ENCODE results near the gene FREM3. TPM values are rescaled to one million over a fixed set of nuclear protein-coding genes. Genes with fewer than 3 reads are reported as not detected.

FREM3 gene
- total and polyA plus RNA-seq, 2 of the 8 experiments (the other 6 are each of a cell fraction or from before 2014, with no cell fraction given), result 0.03 to 0.11 TPM

DNA sequence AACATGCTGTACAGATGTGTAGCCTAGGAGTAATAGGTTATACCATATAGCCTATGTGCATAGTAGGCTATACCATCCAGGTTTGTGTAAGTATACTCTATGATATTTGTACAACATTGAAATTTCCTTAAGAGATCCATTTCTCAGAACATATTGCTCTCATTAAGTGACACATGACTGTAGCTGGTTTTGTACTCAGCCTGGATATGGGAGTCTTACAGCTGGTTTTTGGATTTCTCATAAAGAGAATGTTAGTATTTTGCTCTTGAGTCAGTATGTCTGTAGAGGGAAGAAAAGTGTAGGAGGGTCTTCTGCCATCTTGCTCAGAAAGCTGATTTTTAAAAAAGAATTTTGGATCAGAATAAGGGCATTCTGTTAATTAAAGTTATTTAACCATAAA lies 101.7 kb downstream of the FREM3 start:
- no peak overlapping the region for H3K4me3 ChIP-seq (ENCODE audit: extremely low read depth in 1 of 4, insufficient read depth in 2 of 4, low read depth in 3 of 4, low read length in 4 of 4)
- H4K8ac ChIP-seq (ENCODE audit: extremely low read depth, insufficient read depth, low read length), result no peak overlapping the region
- H3K23me2 ChIP-seq (ENCODE audit: low read depth, low read length), result no peaks in the 10 kb centered on the region
- H4K91ac ChIP-seq (replicated peaks; ENCODE audit: insufficient read length, low read length), result no peak overlapping the region
- H2BK12ac ChIP-seq (ENCODE audit: low read depth, low read length), result no peak overlapping the region
- no peak overlapping the region for H3K4me2 ChIP-seq (ENCODE audit: insufficient read depth in 1 of 2, low read depth in 2 of 2, low read length in 2 of 2)
- H2AFZ ChIP-seq (ENCODE audit: low read length), result no peak overlapping the region
- H4K5ac ChIP-seq (ENCODE audit: insufficient read length, low read depth, low read length), result no peak overlapping the region
- no peak overlapping the region for H3K23ac ChIP-seq (ENCODE audit: insufficient read length)
- H3K4me1 ChIP-seq (replicated peaks in 1 of 4; ENCODE audit: control insufficient read depth in 3 of 4, insufficient read depth in 4 of 4, low read length in 3 of 4), result no peaks in the 10 kb centered on the region
- no peak overlapping the region for H2BK120ac ChIP-seq (replicated peaks; ENCODE audit: low read depth, low read length)
- no peak overlapping the region for H2BK5ac ChIP-seq (ENCODE audit: low read depth, low read length)
- DNase-seq (ENCODE audit: low read depth in 1 of 2, low spot score in 2 of 2) (no peak), FAIRE-seq (no peak)
- H2BK15ac ChIP-seq (ENCODE audit: low read length), result no peak overlapping the region
- ChIA-PET POLR2A (ENCODE audit: partially characterized antibody) (no interaction called here), CTCF (ENCODE audit: partially characterized antibody) (interaction anchor here (0.7 kb wide), 1 partner anchor 17 kb away, joined by 3 read pairs; no protein-coding TSS in a partner anchor)
- H3K27ac ChIP-seq (ENCODE audit: low read depth, low read length), result no peak overlapping the region
- no peaks in the 10 kb centered on the region for H3K79me2 ChIP-seq (ENCODE audit: control insufficient read depth in 1 of 2, insufficient read depth in 2 of 2, low read length in 2 of 2)
- H2BK20ac ChIP-seq (ENCODE audit: low read length), result no peak overlapping the region
- no peak overlapping the region for H3K14ac ChIP-seq (ENCODE audit: insufficient read length)
- peaks cover 3 to 5% of the 10 kb centered on the region in 2 experiments; a peak in 2 of 4 replicates for H3K9me3 ChIP-seq (ENCODE audit: insufficient read depth in 2 of 2, low read depth in 1 of 2, low read length in 1 of 2)
- H3K56ac ChIP-seq (replicated peaks; ENCODE audit: insufficient read length, low read depth, low read length), result no peak overlapping the region
- H3K4ac ChIP-seq (replicated peaks; ENCODE audit: insufficient read length, low read depth, low read length), result no peak overlapping the region
- no peak overlapping the region for H3K18ac ChIP-seq (ENCODE audit: extremely low read depth, low read length)
- H4K20me1 ChIP-seq (replicated peaks in 1 of 2; ENCODE audit: control insufficient read depth in 1 of 2, insufficient read depth in 2 of 2, low read length in 2 of 2), result no peaks in the 10 kb centered on the region
- no peaks in the 10 kb centered on the region for H3K36me3 ChIP-seq (ENCODE audit: control insufficient read depth in 2 of 4, insufficient read depth in 4 of 4, low read length in 3 of 4)
- H3K9ac ChIP-seq (replicated peaks in 1 of 4; ENCODE audit: extremely low read depth in 1 of 4, low read depth in 3 of 4, low read length in 3 of 4), result no peak overlapping the region
- H3K27me3 ChIP-seq (replicated peaks in 1 of 4; ENCODE audit: control insufficient read depth in 3 of 4, extremely low read depth in 1 of 4, insufficient read depth in 3 of 4, low read length in 3 of 4), result no peaks in the 10 kb centered on the region
- H3K79me1 ChIP-seq (ENCODE audit: low read depth, low read length), result no peaks in the 10 kb centered on the region
- no peak overlapping the region for H2AK5ac ChIP-seq (ENCODE audit: low read depth, low read length)
- no peak for TF ChIP-seq RNF2 (IDR thresholded peaks at IDR 0.05; ENCODE audit: borderline replicate concordance, low read depth, low read length, missing control alignments, poor library complexity, severe bottlenecking)
